Measurements from ENCODE around the gene KRTAP10-8.
"Not testable (repeated sequence)": the region's sequence is repeated elsewhere in the genome, so short reads cannot be mapped to it uniquely, and the experiment has no call there.

KRTAP10-8 gene

GRCh38 chr21:44600118-44600978, 11.5 kb upstream of the KRTAP10-8 start, which contains the start of gene KRTAP10-7:
Gene KRTAP10-7 (plus strand): TSS chr21:44600597. CDS start chr21:44600622, 25 bp downstream.
- not testable (repeated sequence) for DNase-seq

- DNase-seq = not testable (repeated sequence)
Measured at GRCh38 chr21:44601091-44601490, 10.8 kb upstream of the KRTAP10-8 start.

- DNase-seq = no peak
Measured at GRCh38 chr21:44601596-44602462, 10.1 kb upstream of the KRTAP10-8 start.

GRCh38 chr21:44602463-44602850, 9.4 kb upstream of the KRTAP10-8 start:
- no peak for DNase-seq

GRCh38 chr21:44603109-44603875, 8.6 kb upstream of the KRTAP10-8 start:
- DNase-seq = no peak

- DNase-seq = no peak
Measured at GRCh38 chr21:44603911-44604310, 8.0 kb upstream of the KRTAP10-8 start.

- no peak for DNase-seq
Measured at GRCh38 chr21:44606495-44606894, 5.4 kb upstream of the KRTAP10-8 start.

GRCh38 chr21:44609193-44609592, 2.7 kb upstream of the KRTAP10-8 start:
- no peak for DNase-seq

GRCh38 chr21:44610157-44610843, 1.6 kb upstream of the KRTAP10-8 start:
- not testable (repeated sequence) for DNase-seq

GRCh38 chr21:44611551-44611950, 328 bp upstream of the KRTAP10-8 start:
- DNase-seq = no peak

GRCh38 chr21:44612669-44613229, 870 bp downstream of the KRTAP10-8 start:
- DNase-seq = no peak

GRCh38 chr21:44613386-44614155, 1.7 kb downstream of the KRTAP10-8 start:
- DNase-seq = no peak

- no peak for DNase-seq
Measured at GRCh38 chr21:44614161-44614631, 2.3 kb downstream of the KRTAP10-8 start.

- DNase-seq = no peak
Measured at GRCh38 chr21:44614961-44615391, 3.1 kb downstream of the KRTAP10-8 start.

GRCh38 chr21:44615466-44615865, 3.6 kb downstream of the KRTAP10-8 start:
- DNase-seq = no peak

- no peak for DNase-seq
Measured at GRCh38 chr21:44615911-44616590, 4.2 kb downstream of the KRTAP10-8 start.

GRCh38 chr21:44616591-44616926, 4.7 kb downstream of the KRTAP10-8 start:
- DNase-seq = no peak

GRCh38 chr21:44617071-44617501, 5.2 kb downstream of the KRTAP10-8 start:
- DNase-seq = no peak

GRCh38 chr21:44618504-44618903, 6.6 kb downstream of the KRTAP10-8 start:
- no peak for DNase-seq

- peak; percentile 54 for DNase-seq
Measured at GRCh38 chr21:44618909-44619308, 7.0 kb downstream of the KRTAP10-8 start.

All from stimulated activated CD8-positive, alpha-beta memory T cell treated with anti-CD3 and anti-CD28 coated beads, Interleukin-4, amount 100 ng/mL, for 48 hours (primary cell).